IMR-90 (cell line): ENCODE results near the gene ZFYVE21. TPM values are rescaled to one million over a fixed set of nuclear protein-coding genes. Genes with fewer than 3 reads are reported as not detected.

Source experiments
- ATAC-seq: fragments of 200-7000 bp; cut with Tn5 transposase; 2 replicates; pipeline ENCODE4 v1.9.1; 2020; ENCODE audit warnings: low read depth, mild to moderate bottlenecking, moderate library complexity
- BruUV-seq: library from RNA; stranded (reverse); fragments of 400-500 nt; replicated peaks from 2 replicates; lab custom pipeline; 2021; lab: Mats Ljungman, UMichigan
- CTCF ChIA-PET: fragments of 300-600 bp; formaldehyde crosslinking; extraction: SDS; loops from one replicate; lab custom pipeline; 2021; ENCODE audit warnings: antibody characterized with exemption; lab: Yijun Ruan, JAX
- POLR2A ChIA-PET: fragments of 300-600 bp; sonication (Branson Sonifier 250); formaldehyde crosslinking; loops from one replicate; lab custom pipeline; 2022; ENCODE audit warnings: antibody characterized with exemption; ENCODE audit not compliant: unreplicated experiment; lab: Charles Lee
- DNase-seq: peaks from one replicate; pipeline ENCODE4 v3.0.0; 2013
- H2AFZ ChIP-seq: replicated peaks from 2 replicates; pipeline ENCODE3; 2013; ENCODE audit warnings: low read length, mild to moderate bottlenecking; ENCODE audit not compliant: poor library complexity
- H2AK5ac ChIP-seq: 2 replicates; pipeline ENCODE4 v1.6.1; 2013; ENCODE audit warnings: low read depth, low read length, inconsistent platforms
- H2AK9ac ChIP-seq: replicated peaks from 2 replicates; pipeline ENCODE3; 2013; ENCODE audit warnings: mild to moderate bottlenecking, low read depth, low read length, moderate library complexity; ENCODE audit not compliant: poor library complexity
- H2BK120ac ChIP-seq: 2 replicates; pipeline ENCODE4 v1.6.1; 2013; ENCODE audit warnings: low read depth, low read length, inconsistent platforms
- H2BK15ac ChIP-seq: 3 replicates; pipeline ENCODE4 v1.6.1; 2013; ENCODE audit warnings: low read depth, low read length, inconsistent platforms
- H2BK20ac ChIP-seq: 2 replicates; pipeline ENCODE4 v1.6.1; 2013; ENCODE audit warnings: low read depth, mild to moderate bottlenecking, inconsistent platforms, low read length, moderate library complexity
- H2BK5ac ChIP-seq: 2 replicates; pipeline ENCODE4 v1.6.1; 2013; ENCODE audit warnings: mild to moderate bottlenecking, low read depth, low read length, inconsistent platforms; ENCODE audit not compliant: poor library complexity, severe bottlenecking
- H3K14ac ChIP-seq: replicated peaks from 2 replicates; pipeline ENCODE4 v1.6.1; 2013; ENCODE audit warnings: low read depth, low read length, inconsistent platforms
- H3K18ac ChIP-seq: 2 replicates; pipeline ENCODE4 v1.6.1; 2013; ENCODE audit warnings: low read depth, low read length, control low read depth
- H3K23ac ChIP-seq: 2 replicates; pipeline ENCODE4 v1.6.1; 2013; ENCODE audit warnings: low read depth, low read length, inconsistent platforms
- H3K27ac ChIP-seq: 2 replicates; pipeline ENCODE4 v1.5.1; 2013; ENCODE audit warnings: mild to moderate bottlenecking, control low read depth, low read length; ENCODE audit not compliant: insufficient read depth
- H3K27me3 ChIP-seq: 2 replicates; pipeline ENCODE4 v1.6.1; 2013; ENCODE audit warnings: low read length; ENCODE audit not compliant: control insufficient read depth, insufficient read depth
- H3K36me3 ChIP-seq: 2 replicates; pipeline ENCODE4 v1.6.1; 2013; ENCODE audit warnings: low read length, mixed read lengths; ENCODE audit not compliant: control insufficient read depth, insufficient read depth
- H3K4ac ChIP-seq: 2 replicates; pipeline ENCODE4 v1.6.1; 2013; ENCODE audit warnings: low read depth, low read length, inconsistent platforms
- H3K4me1 ChIP-seq: 2 replicates; pipeline ENCODE4 v1.6.1; 2013; ENCODE audit warnings: low read length, mixed read lengths; ENCODE audit not compliant: control insufficient read depth, insufficient read depth
- H3K4me2 ChIP-seq: 2 replicates; pipeline ENCODE4 v1.6.1; 2013; ENCODE audit warnings: low read depth, mild to moderate bottlenecking, control low read depth, low read length, moderate library complexity
- H3K4me3 ChIP-seq: 2 replicates; pipeline ENCODE4 v1.5.1; 2013; ENCODE audit warnings: low read depth, mild to moderate bottlenecking, control low read depth, low read length, moderate library complexity; ENCODE audit not compliant: insufficient read depth
- H3K56ac ChIP-seq: 2 replicates; pipeline ENCODE4 v1.6.1; 2013; ENCODE audit warnings: low read length, inconsistent platforms; ENCODE audit not compliant: insufficient read depth; ENCODE audit errors: extremely low read depth
- H3K79me1 ChIP-seq, 2 experiments: 2 replicates each; pipeline ENCODE4 v1.6.1; 2013; ENCODE audit warnings: low read length in 2 of 2, inconsistent platforms in 1 of 2, low read depth in 1 of 2
- H3K9ac ChIP-seq: 2 replicates; pipeline ENCODE4 v1.6.1; 2013; ENCODE audit warnings: low read depth, low read length, control low read depth
- H3K9me1 ChIP-seq: 2 replicates; pipeline ENCODE4 v1.6.1; 2013; ENCODE audit warnings: low read length, inconsistent platforms; ENCODE audit not compliant: insufficient read depth
- H3K9me3 ChIP-seq: 2 replicates; pipeline ENCODE4 v1.6.1; 2013; ENCODE audit warnings: low read length; ENCODE audit not compliant: control insufficient read depth, insufficient read depth
- H4K20me1 ChIP-seq: 2 replicates; pipeline ENCODE4 v1.6.1; 2013; ENCODE audit warnings: low read length, inconsistent platforms; ENCODE audit not compliant: insufficient read depth
- H4K5ac ChIP-seq: 2 replicates; pipeline ENCODE4 v1.6.1; 2013; ENCODE audit warnings: mild to moderate bottlenecking, low read depth, low read length, control low read depth
- H4K8ac ChIP-seq, 2 experiments: 2 replicates each; pipeline ENCODE4 v1.6.1; 2013; ENCODE audit warnings: low read depth in 2 of 2, low read length in 2 of 2, control low read depth in 1 of 2, inconsistent platforms in 1 of 2
- H4K91ac ChIP-seq: 2 replicates; pipeline ENCODE4 v1.6.1; 2013; ENCODE audit warnings: low read depth, low read length, inconsistent platforms; ENCODE audit not compliant: insufficient read depth
- BHLHE40 ChIP-seq: fragments of 150-350 bp; IDR thresholded peaks from 2 replicates; pipeline ENCODE4 v1.6.1; 2016; ENCODE audit warnings: mild to moderate bottlenecking, low read depth, low read length
- CEBPB ChIP-seq: IDR thresholded peaks from 2 replicates; pipeline ENCODE4 v1.6.1; 2012; ENCODE audit warnings: low read depth, low read length, improper control_type of control experiment
- CHD1 ChIP-seq: IDR thresholded peaks from 2 replicates; pipeline ENCODE4 v1.6.1; 2012; ENCODE audit warnings: low read depth, low read length, improper control_type of control experiment
- CTCF ChIP-seq: conservative IDR thresholded peaks from 2 replicates; pipeline ENCODE4 v1.5.1; 2012; ENCODE audit warnings: mild to moderate bottlenecking, low read depth, low read length, improper control_type of control experiment
- ELK1 ChIP-seq: fragments of 150-350 bp; IDR thresholded peaks from 2 replicates; pipeline ENCODE4 v1.6.1; 2016; ENCODE audit warnings: low read depth, mild to moderate bottlenecking, low read length, moderate library complexity, borderline replicate concordance
- FOS ChIP-seq: fragments of 150-350 bp; IDR thresholded peaks from 2 replicates; pipeline ENCODE4 v1.6.1; 2016; ENCODE audit warnings: low read depth, low read length
- MAFK ChIP-seq: IDR thresholded peaks from 2 replicates; pipeline ENCODE4 v1.6.1; 2012; ENCODE audit warnings: low read depth, low read length, improper control_type of control experiment
- MAZ ChIP-seq: IDR thresholded peaks from 2 replicates; pipeline ENCODE4 v1.6.1; 2012; ENCODE audit warnings: low read depth, mild to moderate bottlenecking, low read length, improper control_type of control experiment, moderate library complexity, borderline replicate concordance
- MXI1 ChIP-seq: IDR thresholded peaks from 2 replicates; pipeline ENCODE4 v1.6.1; 2012; ENCODE audit warnings: low read depth, mild to moderate bottlenecking, low read length, moderate library complexity, borderline replicate concordance
- NFE2L2 ChIP-seq: fragments of 150-350 bp; IDR thresholded peaks from 2 replicates; pipeline ENCODE4 v1.6.1; 2016; ENCODE audit warnings: low read depth, mild to moderate bottlenecking, low read length
- POLR2A ChIP-seq: IDR thresholded peaks from 2 replicates; pipeline ENCODE4 v1.6.1; 2012; ENCODE audit warnings: mild to moderate bottlenecking, low read depth, low read length
- RAD21 ChIP-seq: IDR thresholded peaks from 2 replicates; pipeline ENCODE4 v1.6.1; 2012; ENCODE audit warnings: low read length, improper control_type of control experiment
- RCOR1 ChIP-seq: IDR thresholded peaks from 2 replicates; pipeline ENCODE4 v1.6.1; 2012; ENCODE audit warnings: mild to moderate bottlenecking, low read length, improper control_type of control experiment; ENCODE audit not compliant: insufficient replicate concordance
- RFX5 ChIP-seq: IDR thresholded peaks from 2 replicates; pipeline ENCODE4 v1.8.0; 2012; ENCODE audit warnings: low read depth, mild to moderate bottlenecking, low read length, moderate library complexity
- SMC3 ChIP-seq: fragments of 150-350 bp; IDR thresholded peaks from 2 replicates; pipeline ENCODE4 v1.6.1; 2016; ENCODE audit warnings: low read depth, mild to moderate bottlenecking, antibody characterized with exemption, low read length, moderate library complexity
- USF2 ChIP-seq: fragments of 150-350 bp; IDR thresholded peaks from 2 replicates; pipeline ENCODE4 v1.6.1; 2017; ENCODE audit warnings: mild to moderate bottlenecking, antibody characterized with exemption, low read length, low read depth
- WGBS, 2 experiments: methylation state at CpG; one replicate each; pipeline versions ENCODE4 v1.1.5 to v1.1.7; 2013; ENCODE audit warnings: missing lambda C conversion rate in 2 of 2; ENCODE audit not compliant: insufficient read length in 1 of 2; ENCODE audit errors: extremely low coverage in 2 of 2; 5-methylcytosine and 5-hydroxymethylcytosine counted together
- dilution Hi-C: fragments of 300-500 bp; cut with HindIII; formaldehyde crosslinking; loops from one replicate; pipeline ENCODE4 v1.14.3; 2018; ENCODE audit warnings: low sequenced_read_pairs; ENCODE audit not compliant: unreplicated experiment
- in situ Hi-C: fragments of 300-500 bp; cut with MboI; formaldehyde crosslinking; loops from 3 replicates; pipeline ENCODE4 v1.14.3; 2019; ENCODE audit warnings: low sequenced_read_pairs, inconsistent platforms, mixed read lengths
- intact Hi-C: fragments of 100-400 bp; cut with micrococcal nuclease; formaldehyde crosslinking; loops from 2 replicates; pipeline ENCODE4 v1.10.0; 2022
- polyA plus RNA-seq, 3 experiments: library from polyadenylated mRNA; depleted of rRNA; stranded (reverse); fragments of >200 nt; gene quantifications; 2 replicates each; pipeline ENCODE4 v1.2.3, GENCODE V29; 2012; ENCODE audit warnings: low replicate concordance in 1 of 3
- total RNA-seq: library from RNA; depleted of rRNA; stranded (reverse); fragments of >200 nt; gene quantifications from 2 replicates; pipeline ENCODE4 v1.2.3, GENCODE V29; 2012

Gene ZFYVE21
- total and polyA plus RNA-seq, 2 of the 4 experiments (the other 2 are of a cell fraction), result 41.2 to 89.2 TPM

GRCh38 chr14:103705118-103705503 lies 10.5 kb upstream of the ZFYVE21 start:
- intact Hi-C loops, result no loop called here
- ATAC-seq (no peak), DNase-seq (no peak)
- Histone ChIP-seq H3K56ac (no peak overlapping the region), H4K8ac (no peak overlapping the region), H3K27me3 (no peaks in the 10 kb centered on the region), H3K36me3 (peaks cover 66% of the 10 kb centered on the region), H3K4me1 (no peaks in the 10 kb centered on the region), H3K18ac (no peak overlapping the region), H4K91ac (no peak overlapping the region), H2AK9ac (no peak overlapping the region), H3K23ac (no peak overlapping the region), H3K4me3 (no peak overlapping the region), H3K4ac (no peak overlapping the region), H2AK5ac (no peak overlapping the region), H3K27ac (no peak overlapping the region), H3K4me2 (no peak overlapping the region), H3K14ac (no peak overlapping the region), H3K9me3 (no peaks in the 10 kb centered on the region), H3K9ac (no peak overlapping the region), H2AFZ (no peak overlapping the region), H2BK20ac (no peak overlapping the region), H2BK120ac (no peak overlapping the region), H3K9me1 (no peaks in the 10 kb centered on the region), H2BK5ac (no peak overlapping the region), H2BK15ac (no peak overlapping the region), H4K20me1 (peaks cover 24% of the 10 kb centered on the region), H3K79me1 (peaks cover 13 to 63% of the 10 kb centered on the region in 2 experiments; a peak in 2 of 4 replicates), H4K5ac (no peak overlapping the region)
- TF ChIP-seq ELK1, result no peak
- TF ChIP-seq NFE2L2, result no peak
- no peak for TF ChIP-seq USF2
- TF ChIP-seq BHLHE40, result no peak
- TF ChIP-seq POLR2A, result no peak
- no peak for TF ChIP-seq CHD1
- no peak for TF ChIP-seq MAFK
- TF ChIP-seq CEBPB, result no peak
- TF ChIP-seq FOS, result no peak
- no peak for TF ChIP-seq MAZ
- no peak for TF ChIP-seq RAD21
- no peak for TF ChIP-seq RCOR1
- TF ChIP-seq SMC3, result no peak
- no peak for TF ChIP-seq RFX5
- TF ChIP-seq CTCF, result no peak
- no peak for TF ChIP-seq MXI1
- BruUV-seq, result no TSS peak
- in situ Hi-C loops, result no loop called here
- dilution Hi-C loops, result no loop called here
- WGBS, 2 experiments, result 69% methylated on average over 4 of the region's 15 CpGs; no CpG with 5 or more reads in 1 of the 2 experiments
- CTCF ChIA-PET, result no interaction called here
- POLR2A ChIA-PET, result no interaction called here
